A549 (cell line): ENCODE measurements around the gene CD58. TPM values are rescaled to one million over a fixed set of nuclear protein-coding genes. Genes with fewer than 3 reads are reported as not detected.

ENCODE experiments used
- ATAC-seq, 2 experiments: fragments of 200-7000 bp in 1 of 2; fragments of >200 bp in 1 of 2; cut with Nextera tagmentation in 1 of 2; cut with Tn5 transposase in 1 of 2; 3 replicates each; pipeline versions ENCODE4 v1.8.0 to v1.9.1; 2018 to 2020; ENCODE audit warnings: mild to moderate bottlenecking in 1 of 2, moderate library complexity in 1 of 2
- CTCF ChIA-PET: fragments of 300-600 bp; sonication (Branson Sonifier 250); formaldehyde crosslinking; extraction: SDS; loops from one replicate; lab custom pipeline; 2021; ENCODE audit warnings: antibody characterized with exemption, inconsistent platforms; lab: Yijun Ruan, JAX
- POLR2A ChIA-PET: fragments of 350-600 bp; formaldehyde crosslinking; extraction: SDS; loops from one replicate; lab custom pipeline; 2021; ENCODE audit warnings: antibody characterized with exemption, inconsistent platforms; lab: Yijun Ruan, JAX
- DNase-seq, 2 experiments: peaks; one replicate each; pipeline versions ENCODE4 v3.0.0 to v3.0.0-alpha.2; 2011 to 2016; ENCODE audit warnings: low read depth in 1 of 2, low spot score in 1 of 2
- FAIRE-seq: peaks from 2 replicates; lab custom pipeline; 2011; peaks lifted over from hg19 to GRCh38; lab: Jason Lieb, UNC
- H3K27ac ChIP-seq, 2 experiments: fragments of >200 bp; sonication (Bioruptor Twin); formaldehyde crosslinking; 3 replicates each; pipeline ENCODE4 v1.5.1; 2016 to 2017
- H3K4me1 ChIP-seq: fragments of >200 bp; sonication (Bioruptor Twin); formaldehyde crosslinking; 3 replicates; pipeline ENCODE4 v1.6.1; 2016
- H3K4me2 ChIP-seq: fragments of >200 bp; sonication (Bioruptor Twin); formaldehyde crosslinking; 3 replicates; pipeline ENCODE4 v1.6.1; 2016
- H3K4me3 ChIP-seq: fragments of >200 bp; sonication (Bioruptor Twin); formaldehyde crosslinking; 3 replicates; pipeline ENCODE4 v1.5.1; 2016
- H3K9me3 ChIP-seq: fragments of >200 bp; sonication (Bioruptor Twin); formaldehyde crosslinking; 3 replicates; pipeline ENCODE4 v1.6.1; 2016
- BHLHE40 ChIP-seq: IDR thresholded peaks from 2 replicates; pipeline ENCODE4 v1.6.1; 2012; ENCODE audit warnings: low read depth, low read length, inconsistent platforms
- CEBPB ChIP-seq, 2 experiments: fragments of >200 bp in 1 of 2; sonication (Bioruptor Twin) in 1 of 2; formaldehyde crosslinking in 1 of 2; IDR thresholded peaks; 2 replicates each; pipeline ENCODE4 v1.6.1; 2012 to 2016
- EHMT2 ChIP-seq: fragments of 200-600 bp; sonication (generic); IDR thresholded peaks from 2 replicates; pipeline ENCODE4 v1.6.1; 2016; ENCODE audit warnings: antibody characterized with exemption, low read depth, mild to moderate bottlenecking, moderate library complexity
- ESRRA ChIP-seq: fragments of 150-350 bp; IDR thresholded peaks from 2 replicates; pipeline ENCODE4 v1.6.1; 2014; ENCODE audit warnings: mild to moderate bottlenecking, low read length, borderline replicate concordance
- FOSB ChIP-seq: fragments of 250-450 bp; sonication (Bioruptor Pico); IDR thresholded peaks from 2 replicates; pipeline ENCODE4 v1.5.0; 2020; ENCODE audit warnings: mild to moderate bottlenecking, moderate library complexity
- FOXS1 ChIP-seq: fragments of 250-450 bp; sonication (Bioruptor Pico); IDR thresholded peaks from 2 replicates; pipeline ENCODE4 v1.5.0; 2020; ENCODE audit warnings: mild to moderate bottlenecking, moderate library complexity
- GATA3 ChIP-seq: IDR thresholded peaks from 2 replicates; pipeline ENCODE4 v1.6.1; 2012; ENCODE audit warnings: borderline replicate concordance
- HDAC2 ChIP-seq: fragments of 200-600 bp; sonication (generic); IDR thresholded peaks from 2 replicates; pipeline ENCODE4 v1.6.1; 2016
- HOXA7 ChIP-seq: fragments of 250-450 bp; sonication (Bioruptor Pico); IDR thresholded peaks from 2 replicates; pipeline ENCODE4 v1.5.0; 2020; ENCODE audit warnings: mild to moderate bottlenecking, moderate library complexity
- JUN ChIP-seq, 2 experiments: fragments of >200 bp; sonication (Bioruptor Twin); formaldehyde crosslinking; IDR thresholded peaks; 2 replicates in 1 of 2; 3 replicates in 1 of 2; pipeline ENCODE4 v1.6.1; 2016 to 2017
- JUNB ChIP-seq: fragments of >200 bp; sonication (Bioruptor Twin); formaldehyde crosslinking; IDR thresholded peaks from 2 replicates; pipeline ENCODE4 v1.6.1; 2016
- KDM1A ChIP-seq: fragments of 200-600 bp; sonication (generic); IDR thresholded peaks from 2 replicates; pipeline ENCODE4 v1.6.1; 2016; ENCODE audit warnings: low read depth, mild to moderate bottlenecking
- MAFK ChIP-seq: fragments of 450-650 bp; IDR thresholded peaks from 2 replicates; pipeline ENCODE4 v1.6.1; 2014; ENCODE audit not compliant: partially characterized antibody
- NFE2L2 ChIP-seq: fragments of 150-350 bp; conservative IDR thresholded peaks from 2 replicates; pipeline ENCODE4 v1.6.1; 2014; ENCODE audit warnings: low read length
- PHF8 ChIP-seq: fragments of 200-600 bp; sonication (generic); IDR thresholded peaks from 2 replicates; pipeline ENCODE4 v1.6.1; 2016; ENCODE audit warnings: low read depth, mild to moderate bottlenecking, antibody characterized with exemption, moderate library complexity, borderline replicate concordance
- RAD21 ChIP-seq, 2 experiments: fragments of >200 bp in 1 of 2; sonication (Bioruptor Twin) in 1 of 2; formaldehyde crosslinking in 1 of 2; IDR thresholded peaks in 1 of 2; conservative IDR thresholded peaks in 1 of 2; 2 replicates in 1 of 2; 3 replicates in 1 of 2; pipeline ENCODE4 v1.6.1; 2012 to 2018; ENCODE audit warnings: inconsistent platforms in 1 of 2
- RCOR1 ChIP-seq: fragments of 150-350 bp; IDR thresholded peaks from 2 replicates; pipeline ENCODE4 v1.6.1; 2014; ENCODE audit warnings: antibody characterized with exemption, low read length, low read depth
- RFX5 ChIP-seq: fragments of 450-650 bp; IDR thresholded peaks from 2 replicates; pipeline ENCODE4 v1.7.1; 2014; ENCODE audit warnings: antibody characterized with exemption, mild to moderate bottlenecking, moderate library complexity
- RNF2 ChIP-seq: fragments of 200-600 bp; sonication (generic); IDR thresholded peaks from 2 replicates; pipeline ENCODE4 v1.6.1; 2016; ENCODE audit warnings: low read depth, mild to moderate bottlenecking, antibody characterized with exemption, moderate library complexity, borderline replicate concordance
- SMC3 ChIP-seq: fragments of >200 bp; sonication (Bioruptor Twin); formaldehyde crosslinking; IDR thresholded peaks from 3 replicates; pipeline ENCODE4 v1.6.1; 2018; ENCODE audit warnings: inconsistent platforms
- SREBF2 ChIP-seq: fragments of 450-650 bp; IDR thresholded peaks from 2 replicates; pipeline ENCODE4 v1.6.1; 2014; ENCODE audit warnings: mild to moderate bottlenecking, moderate library complexity
- ZC3H11A ChIP-seq: fragments of 450-650 bp; IDR thresholded peaks from 2 replicates; pipeline ENCODE4 v1.6.1; 2014; ENCODE audit warnings: antibody characterized with exemption, mild to moderate bottlenecking
- WGBS: methylation state at CpG from one replicate; pipeline ENCODE4 v1.1.6; 2017; ENCODE audit errors: missing lambda C conversion rate; 5-methylcytosine and 5-hydroxymethylcytosine counted together
- polyA plus RNA-seq, 4 experiments: library from polyadenylated mRNA; depleted of rRNA in 3 of 4; stranded (reverse); fragments of >200 nt; fragmentation: RNase III in 1 of 4; extraction: RNeasy Plus Mini Kit Qiagen cat#74134 plus additional on column Dnase treatment in 1 of 4; gene quantifications; 2 replicates in 3 of 4; 3 replicates in 1 of 4; pipeline ENCODE4 v1.2.3, GENCODE V29; 2011 to 2017
- TF ChIP-seq, protein P1 (sequence below): fragments of 150-350 bp; IDR thresholded peaks from 2 replicates; pipeline ENCODE4 v1.6.1; 2014; ENCODE audit warnings: low read depth, mild to moderate bottlenecking, low read length
- TF ChIP-seq, protein P2 (sequence below): fragments of 250-450 bp; sonication (Bioruptor Pico); IDR thresholded peaks from 2 replicates; pipeline ENCODE4 v1.5.0; 2020; ENCODE audit warnings: low read depth, mild to moderate bottlenecking, moderate library complexity
- TF ChIP-seq, protein P3 (sequence below): fragments of 250-450 bp; sonication (Bioruptor Pico); IDR thresholded peaks from 2 replicates; pipeline ENCODE4 v1.5.0; 2021; ENCODE audit warnings: mild to moderate bottlenecking, moderate library complexity, borderline replicate concordance

Gene CD58
- polyA plus RNA-seq, 2 of the 4 experiments (the other 2 are of a cell fraction) = 22.4 to 38.4 TPM

DNA sequence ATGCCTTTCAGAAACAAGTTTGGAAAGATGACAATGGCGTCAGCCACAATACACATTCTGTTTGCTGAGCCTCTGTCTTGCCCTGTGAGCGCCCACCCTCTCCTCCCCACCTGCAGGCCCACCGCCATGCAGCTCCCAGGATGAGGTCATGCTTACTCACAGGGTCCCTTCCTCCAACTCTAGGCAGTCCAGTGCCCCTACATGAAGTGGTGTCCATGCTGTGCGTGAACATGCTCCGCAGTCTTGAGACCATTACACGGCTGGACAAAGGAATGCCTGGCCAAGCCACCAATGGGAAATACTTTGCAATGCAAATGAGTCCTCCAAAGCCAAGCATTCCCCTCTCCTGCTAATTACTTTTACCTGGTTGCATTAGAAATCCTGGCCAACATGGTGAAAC, 92.2 kb downstream of the CD58 start:
- 92% methylated on average over 3 of the region's 6 CpGs for WGBS
- ATAC-seq = no peak
- H3K9me3 ChIP-seq = no peaks in the 10 kb centered on the region

DNA sequence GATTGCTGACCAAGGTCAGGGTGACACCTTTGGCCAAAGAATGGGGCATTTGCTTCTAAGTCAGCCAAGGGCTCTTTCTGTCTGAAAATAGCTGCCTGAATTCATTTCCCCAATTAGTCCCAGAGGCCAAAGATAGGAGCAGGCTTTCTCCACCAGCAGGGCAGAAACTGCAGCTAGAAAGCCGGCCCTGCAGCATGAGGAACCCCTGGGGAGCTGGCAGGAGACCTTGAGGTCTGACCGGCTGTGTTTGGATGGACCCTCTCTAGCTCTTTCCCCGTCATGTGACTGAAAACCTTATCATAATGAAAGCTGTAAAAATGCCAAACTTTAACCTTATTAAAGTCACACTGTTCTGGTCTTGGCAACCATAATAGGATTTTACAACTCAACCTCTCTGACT, 93.4 kb downstream of the CD58 start:
- DNase-seq = no peak
- no peak for ATAC-seq
- no peak overlapping the region for H3K27ac ChIP-seq
- H3K4me3 ChIP-seq = no peak overlapping the region
- no peak for FAIRE-seq
- peaks cover 15% of the 10 kb centered on the region; the same call in 2 of the 3 replicates for H3K4me1 ChIP-seq
- 72% methylated on average over 3 of the region's 3 CpGs for WGBS
- no peaks in the 10 kb centered on the region for H3K9me3 ChIP-seq
- CTCF ChIA-PET = interaction anchor here (2.1 to 6.6 kb wide), 3 partner anchors 7 to 338 kb away, joined by 8 to 39 read pairs (median 19); no protein-coding TSS in a partner anchor
- H3K4me2 ChIP-seq = no peak overlapping the region
- POLR2A ChIA-PET = no interaction called here
- TF ChIP-seq FOXS1 (CRISPR knock-in tag) (no peak), SMC3 (no peak), HOXA7 (CRISPR knock-in tag) (no peak), FOSB (CRISPR knock-in tag) (no peak), EHMT2 (no peak)

More for the DNA sequence above, 92.2 kb downstream of the CD58 start:
- H3K4me3 ChIP-seq = no peak overlapping the region
- no peak overlapping the region for H3K27ac ChIP-seq
- FAIRE-seq = no peak
- no peak for DNase-seq
- no peak overlapping the region for H3K4me2 ChIP-seq
- peaks cover 9% of the 10 kb centered on the region; the same call in 1 of the 3 replicates for H3K4me1 ChIP-seq
- ChIA-PET POLR2A (no interaction called here), CTCF (interaction anchor here (1.5 to 4.7 kb wide), 3 partner anchors 20 to 340 kb away, joined by 8 to 19 read pairs (median 11); no protein-coding TSS in a partner anchor)
- TF ChIP-seq FOXS1 (CRISPR knock-in tag) (no peak), KDM1A (no peak), ZC3H11A (no peak), JUNB (no peak), HOXA7 (CRISPR knock-in tag) (no peak), PHF8 (no peak), JUN (IDR thresholded peaks at IDR 0.05) (no peak)
- TF ChIP-seq, protein P1, sequence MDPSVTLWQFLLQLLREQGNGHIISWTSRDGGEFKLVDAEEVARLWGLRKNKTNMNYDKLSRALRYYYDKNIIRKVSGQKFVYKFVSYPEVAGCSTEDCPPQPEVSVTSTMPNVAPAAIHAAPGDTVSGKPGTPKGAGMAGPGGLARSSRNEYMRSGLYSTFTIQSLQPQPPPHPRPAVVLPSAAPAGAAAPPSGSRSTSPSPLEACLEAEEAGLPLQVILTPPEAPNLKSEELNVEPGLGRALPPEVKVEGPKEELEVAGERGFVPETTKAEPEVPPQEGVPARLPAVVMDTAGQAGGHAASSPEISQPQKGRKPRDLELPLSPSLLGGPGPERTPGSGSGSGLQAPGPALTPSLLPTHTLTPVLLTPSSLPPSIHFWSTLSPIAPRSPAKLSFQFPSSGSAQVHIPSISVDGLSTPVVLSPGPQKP = no peak
- TF ChIP-seq, protein P2, sequence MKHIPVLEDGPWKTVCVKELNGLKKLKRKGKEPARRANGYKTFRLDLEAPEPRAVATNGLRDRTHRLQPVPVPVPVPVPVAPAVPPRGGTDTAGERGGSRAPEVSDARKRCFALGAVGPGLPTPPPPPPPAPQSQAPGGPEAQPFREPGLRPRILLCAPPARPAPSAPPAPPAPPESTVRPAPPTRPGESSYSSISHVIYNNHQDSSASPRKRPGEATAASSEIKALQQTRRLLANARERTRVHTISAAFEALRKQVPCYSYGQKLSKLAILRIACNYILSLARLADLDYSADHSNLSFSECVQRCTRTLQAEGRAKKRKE (CRISPR knock-in tag) = no peak

DNA sequence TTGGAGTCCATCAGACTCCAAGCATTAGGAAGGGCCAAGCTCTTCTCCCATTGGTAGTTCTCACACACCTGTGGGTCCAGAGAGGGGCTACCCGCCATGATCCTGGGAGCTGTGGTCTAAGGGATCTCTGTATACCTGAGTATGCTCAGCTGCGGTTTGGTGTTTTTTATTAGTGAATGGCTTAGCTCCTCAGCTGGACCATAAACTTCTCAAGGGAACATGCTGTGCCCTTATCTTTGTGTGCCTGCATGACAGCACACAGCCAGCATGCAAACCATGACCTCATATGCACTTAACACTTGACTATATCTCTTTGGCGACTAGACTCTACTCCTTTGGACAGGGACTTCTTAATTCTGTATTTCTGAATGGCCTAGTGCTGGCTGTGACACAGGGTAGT, 94.5 kb downstream of the CD58 start:
- ChIA-PET POLR2A (no interaction called here), CTCF (interaction anchor here (0.5 to 6.6 kb wide), 4 partner anchors 8 to 337 kb away, joined by 3 to 39 read pairs (median 11); no protein-coding TSS in a partner anchor)
- WGBS = 78% methylated on average over 2 of the region's 3 CpGs
- ATAC-seq (no peak), FAIRE-seq (no peak), DNase-seq (no peak)
- Histone ChIP-seq H3K4me3 (no peak overlapping the region), H3K27ac (no peak overlapping the region), H3K4me1 (peaks cover 26% of the 10 kb centered on the region), H3K4me2 (no peak overlapping the region), H3K9me3 (no peaks in the 10 kb centered on the region)
- TF ChIP-seq HDAC2 = no peak
- TF ChIP-seq NFE2L2 = no peak
- TF ChIP-seq SREBF2 = no peak
- no peak for TF ChIP-seq CEBPB (IDR thresholded peaks at IDR 0.05)
- TF ChIP-seq JUN (IDR thresholded peaks at IDR 0.05) = no peak
- no peak for TF ChIP-seq GATA3
- TF ChIP-seq RNF2 = no peak
- TF ChIP-seq RAD21 (conservative IDR thresholded peaks at IDR 0.05 in 1 of 2, IDR thresholded peaks at IDR 0.05 in 1 of 2) = no peak
- TF ChIP-seq, protein P3, sequence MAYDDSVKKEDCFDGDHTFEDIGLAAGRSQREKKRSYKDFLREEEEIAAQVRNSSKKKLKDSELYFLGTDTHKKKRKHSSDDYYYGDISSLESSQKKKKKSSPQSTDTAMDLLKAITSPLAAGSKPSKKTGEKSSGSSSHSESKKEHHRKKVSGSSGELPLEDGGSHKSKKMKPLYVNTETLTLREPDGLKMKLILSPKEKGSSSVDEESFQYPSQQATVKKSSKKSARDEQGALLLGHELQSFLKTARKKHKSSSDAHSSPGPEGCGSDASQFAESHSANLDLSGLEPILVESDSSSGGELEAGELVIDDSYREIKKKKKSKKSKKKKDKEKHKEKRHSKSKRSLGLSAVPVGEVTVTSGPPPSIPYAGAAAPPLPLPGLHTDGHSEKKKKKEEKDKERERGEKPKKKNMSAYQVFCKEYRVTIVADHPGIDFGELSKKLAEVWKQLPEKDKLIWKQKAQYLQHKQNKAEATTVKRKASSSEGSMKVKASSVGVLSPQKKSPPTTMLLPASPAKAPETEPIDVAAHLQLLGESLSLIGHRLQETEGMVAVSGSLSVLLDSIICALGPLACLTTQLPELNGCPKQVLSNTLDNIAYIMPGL (CRISPR knock-in tag) = no peak
- no peak for TF ChIP-seq BHLHE40
- TF ChIP-seq ESRRA = no peak
- TF ChIP-seq KDM1A = no peak
- TF ChIP-seq RFX5 = no peak
- TF ChIP-seq RCOR1 = no peak
- TF ChIP-seq SMC3 = no peak
- no peak for TF ChIP-seq MAFK
